SK-N-MC (cell line): ENCODE data around the gene DLGAP1.
A peak's percentile ranks its signal among the peaks of the same experiment; 100 is the strongest.

ENCODE experiments used
- DNase-seq: peaks from one replicate; pipeline ENCODE4 v3.0.0-alpha.2; 2011; ENCODE audit warnings: low read depth, low spot score
- H3K27ac ChIP-seq: fragments of 200-600 bp; sonication (generic); 2 replicates; pipeline ENCODE4 v1.5.1; 2016; ENCODE audit warnings: mixed run types
- H3K36me3 ChIP-seq: fragments of 200-600 bp; sonication (generic); 2 replicates; pipeline ENCODE4 v1.6.1; 2017; ENCODE audit warnings: antibody characterized with exemption, low read length, mixed read lengths; ENCODE audit not compliant: insufficient read depth
- H3K4me3 ChIP-seq: fragments of 200-600 bp; sonication (generic); 2 replicates; pipeline ENCODE4 v1.5.1; 2016
- H3K9ac ChIP-seq: fragments of 200-600 bp; sonication (generic); 2 replicates; pipeline ENCODE4 v1.8.0; 2017; ENCODE audit warnings: mixed run types, mixed read lengths; ENCODE audit not compliant: insufficient read length
- H3K9me3 ChIP-seq: fragments of 200-600 bp; sonication (generic); 2 replicates; pipeline ENCODE4 v1.6.1; 2017; ENCODE audit warnings: low read depth, mild to moderate bottlenecking, antibody characterized with exemption, low read length, moderate library complexity, mixed read lengths
- EZH2 ChIP-seq: fragments of 200-600 bp; sonication (generic); IDR thresholded peaks from one replicate; pipeline ENCODE4 v1.6.1; 2017; ENCODE audit warnings: antibody characterized with exemption
- FOXP2 ChIP-seq: optimal IDR thresholded peaks from 2 replicates; pipeline ENCODE3; 2011; ENCODE audit warnings: mild to moderate bottlenecking, moderate library complexity; ENCODE audit not compliant: insufficient read depth; ENCODE audit errors: extremely low read length, control extremely low read depth
- POLR2AphosphoS5 ChIP-seq: IDR thresholded peaks from 2 replicates; pipeline ENCODE4 v1.6.1; 2012; ENCODE audit warnings: mild to moderate bottlenecking, low read depth, low read length, borderline replicate concordance

The DLGAP1 gene

GRCh38 chr18:3775996-3776395, 679.1 kb downstream of the DLGAP1 start:
- no peak for DNase-seq
- Histone ChIP-seq H3K4me3 (no peak overlapping the region), H3K9me3 (no peaks in the 10 kb centered on the region), H3K27ac (no peak overlapping the region), H3K9ac (no peak overlapping the region), H3K36me3 (no peaks in the 10 kb centered on the region)
- TF ChIP-seq FOXP2 (no peak), EZH2 (no peak), POLR2AphosphoS5 (no peak)

- Histone ChIP-seq H3K4me3 (no peak overlapping the region), H3K9me3 (no peaks in the 10 kb centered on the region), H3K9ac (no peak overlapping the region), H3K27ac (no peak overlapping the region), H3K36me3 (no peaks in the 10 kb centered on the region)
- TF ChIP-seq EZH2 (no peak), POLR2AphosphoS5 (no peak), FOXP2 (no peak)
- no peak for DNase-seq
Measured at GRCh38 chr18:3773303-3773702, 681.8 kb downstream of the DLGAP1 start.

- Histone ChIP-seq H3K4me3 (peak overlapping the region; percentile 64), H3K9ac (no peak overlapping the region)
Measured at GRCh38 chr18:3771121-3771971, 683.8 kb downstream of the DLGAP1 start.

GRCh38 chr18:3761266-3761665, 693.8 kb downstream of the DLGAP1 start:
- Histone ChIP-seq H3K27ac (no peak overlapping the region), H3K4me3 (no peak overlapping the region), H3K9me3 (0 out of 2 replicates have a peak, but pooled peaks cover under 1% of the 10 kb centered on the region), H3K9ac (no peak overlapping the region), H3K36me3 (no peaks in the 10 kb centered on the region)
- no peak for DNase-seq
- no peak for TF ChIP-seq EZH2
- TF ChIP-seq FOXP2 = no peak
- TF ChIP-seq POLR2AphosphoS5 = no peak

More at GRCh38 chr18:3771121-3771971, 683.8 kb downstream of the DLGAP1 start:
- Histone ChIP-seq H3K36me3 (no peaks in the 10 kb centered on the region), H3K9me3 (0 out of 2 replicates have a peak, but pooled peaks cover 2% of the 10 kb centered on the region), H3K27ac (no peak overlapping the region)
- TF ChIP-seq FOXP2 = no peak
- TF ChIP-seq EZH2 = no peak
- TF ChIP-seq POLR2AphosphoS5 = no peak
- peak; percentile 42 for DNase-seq

- Histone ChIP-seq H3K9ac (no peak overlapping the region), H3K4me3 (no peak overlapping the region), H3K27ac (no peak overlapping the region), H3K36me3 (no peaks in the 10 kb centered on the region), H3K9me3 (no peaks in the 10 kb centered on the region)
- TF ChIP-seq FOXP2 (no peak), EZH2 (no peak), POLR2AphosphoS5 (no peak)
- DNase-seq = no peak
Measured at GRCh38 chr18:3760741-3761140, 694.4 kb downstream of the DLGAP1 start.

- no peak for DNase-seq
- H3K36me3 ChIP-seq = no peaks in the 10 kb centered on the region
- no peak overlapping the region for H3K4me3 ChIP-seq
- TF ChIP-seq POLR2AphosphoS5 (no peak), EZH2 (no peak), FOXP2 (no peak)
- no peaks in the 10 kb centered on the region for H3K9me3 ChIP-seq
- no peak overlapping the region for H3K9ac ChIP-seq
- H3K27ac ChIP-seq = no peak overlapping the region
Measured at GRCh38 chr18:3759099-3759498, 696.0 kb downstream of the DLGAP1 start.

GRCh38 chr18:3758531-3758930, 696.6 kb downstream of the DLGAP1 start:
- Histone ChIP-seq H3K9me3 (no peaks in the 10 kb centered on the region), H3K36me3 (no peaks in the 10 kb centered on the region), H3K27ac (no peak overlapping the region), H3K9ac (no peak overlapping the region), H3K4me3 (no peak overlapping the region)
- TF ChIP-seq EZH2 = no peak
- no peak for TF ChIP-seq POLR2AphosphoS5
- no peak for TF ChIP-seq FOXP2
- no peak for DNase-seq

- TF ChIP-seq POLR2AphosphoS5 = no peak
- TF ChIP-seq FOXP2 = no peak
- TF ChIP-seq EZH2 = no peak
- DNase-seq = no peak
- no peak overlapping the region for H3K4me3 ChIP-seq
- H3K27ac ChIP-seq = no peak overlapping the region
- no peak overlapping the region for H3K9ac ChIP-seq
- no peaks in the 10 kb centered on the region for H3K36me3 ChIP-seq
- H3K9me3 ChIP-seq = no peaks in the 10 kb centered on the region
Measured at GRCh38 chr18:3757361-3757760, 697.7 kb downstream of the DLGAP1 start.

GRCh38 chr18:3753106-3753505, 702.0 kb downstream of the DLGAP1 start:
- H3K27ac ChIP-seq = no peak overlapping the region
- H3K9ac ChIP-seq = no peak overlapping the region
- no peak overlapping the region for H3K4me3 ChIP-seq
- no peaks in the 10 kb centered on the region for H3K36me3 ChIP-seq
- TF ChIP-seq POLR2AphosphoS5 (no peak), FOXP2 (no peak), EZH2 (no peak)
- H3K9me3 ChIP-seq = no peaks in the 10 kb centered on the region
- no peak for DNase-seq
